ENCODE data around the gene ARHGAP6.

ARHGAP6 gene

GRCh38 chrX:11386001-11386523 is 279.7 kb downstream of the ARHGAP6 start:
- Histone ChIP-seq H3K36me3 (ENCODE audit: control insufficient read depth in 1 of 2, insufficient read depth in 2 of 2, low read length in 2 of 2) (no peaks in the 10 kb centered on the region), H3K27ac (ENCODE audit: low read depth, low read length) (peak overlapping the region; percentile 56), H3K4me1 (ENCODE audit: control insufficient read depth in 1 of 2, insufficient read depth in 2 of 2, low read length in 2 of 2) (peaks cover 0 to 8% of the 10 kb centered on the region in 2 donors), H3K4me3 (ENCODE audit: low read depth in 1 of 2, low read length in 2 of 2) (no peak overlapping the region), H3K27me3 (ENCODE audit: control insufficient read depth in 1 of 2, insufficient read depth in 2 of 2, low read length in 2 of 2) (no peaks in the 10 kb centered on the region), H3K9me3 (ENCODE audit: control insufficient read depth in 1 of 2, low read length in 2 of 2) (no peaks in the 10 kb centered on the region), H3K9ac (ENCODE audit: low read depth in 1 of 2, low read length in 2 of 2) (no peak overlapping the region)

GRCh38 chrX:11382930-11383329 is 282.8 kb downstream of the ARHGAP6 start:
- no peak overlapping the region for H3K4me3 ChIP-seq (ENCODE audit: low read depth in 1 of 2, low read length in 2 of 2)
- H3K27ac ChIP-seq (ENCODE audit: low read depth, low read length), result no peak overlapping the region

GRCh38 chrX:11381464-11381863 is 284.3 kb downstream of the ARHGAP6 start:
- no peaks in the 10 kb centered on the region for H3K27me3 ChIP-seq (ENCODE audit: control insufficient read depth in 1 of 2, insufficient read depth in 2 of 2, low read length in 2 of 2)
- no peak overlapping the region for H3K9ac ChIP-seq (ENCODE audit: low read depth in 1 of 2, low read length in 2 of 2)
- no peak overlapping the region for H3K4me3 ChIP-seq (ENCODE audit: low read depth in 1 of 2, low read length in 2 of 2)
- no peaks in the 10 kb centered on the region for H3K36me3 ChIP-seq (ENCODE audit: control insufficient read depth in 1 of 2, insufficient read depth in 2 of 2, low read length in 2 of 2)
- no peaks in the 10 kb centered on the region for H3K9me3 ChIP-seq (ENCODE audit: control insufficient read depth in 1 of 2, low read length in 2 of 2)
- no peak overlapping the region for H3K27ac ChIP-seq (ENCODE audit: low read depth, low read length)
- H3K4me1 ChIP-seq (ENCODE audit: control insufficient read depth in 1 of 2, insufficient read depth in 2 of 2, low read length in 2 of 2), result peaks cover 0 to 8% of the 10 kb centered on the region in 2 donors

More at GRCh38 chrX:11382930-11383329, 282.8 kb downstream of the ARHGAP6 start:
- Histone ChIP-seq H3K27me3 (ENCODE audit: control insufficient read depth in 1 of 2, insufficient read depth in 2 of 2, low read length in 2 of 2) (no peaks in the 10 kb centered on the region), H3K9ac (ENCODE audit: low read depth in 1 of 2, low read length in 2 of 2) (no peak overlapping the region), H3K4me1 (ENCODE audit: control insufficient read depth in 1 of 2, insufficient read depth in 2 of 2, low read length in 2 of 2) (peaks cover 0 to 8% of the 10 kb centered on the region in 2 donors), H3K9me3 (ENCODE audit: control insufficient read depth in 1 of 2, low read length in 2 of 2) (no peaks in the 10 kb centered on the region), H3K36me3 (ENCODE audit: control insufficient read depth in 1 of 2, insufficient read depth in 2 of 2, low read length in 2 of 2) (no peaks in the 10 kb centered on the region)

- Histone ChIP-seq H3K4me1 (ENCODE audit: control insufficient read depth in 1 of 2, insufficient read depth in 2 of 2, low read length in 2 of 2) (no peaks in the 10 kb centered on the region), H3K36me3 (ENCODE audit: control insufficient read depth in 1 of 2, insufficient read depth in 2 of 2, low read length in 2 of 2) (no peaks in the 10 kb centered on the region), H3K9ac (ENCODE audit: low read depth in 1 of 2, low read length in 2 of 2) (no peak overlapping the region), H3K27me3 (ENCODE audit: control insufficient read depth in 1 of 2, insufficient read depth in 2 of 2, low read length in 2 of 2) (no peaks in the 10 kb centered on the region), H3K4me3 (ENCODE audit: low read depth in 1 of 2, low read length in 2 of 2) (no peak overlapping the region), H3K9me3 (ENCODE audit: control insufficient read depth in 1 of 2, low read length in 2 of 2) (no peaks in the 10 kb centered on the region), H3K27ac (ENCODE audit: low read depth, low read length) (no peak overlapping the region)
Measured at GRCh38 chrX:11380187-11380844, 285.4 kb downstream of the ARHGAP6 start.

GRCh38 chrX:11376163-11376562 is 289.6 kb downstream of the ARHGAP6 start:
- H3K36me3 ChIP-seq (ENCODE audit: control insufficient read depth in 1 of 2, insufficient read depth in 2 of 2, low read length in 2 of 2), result no peaks in the 10 kb centered on the region
- H3K4me3 ChIP-seq (ENCODE audit: low read depth in 1 of 2, low read length in 2 of 2), result no peak overlapping the region
- H3K27ac ChIP-seq (ENCODE audit: low read depth, low read length), result no peak overlapping the region
- no peaks in the 10 kb centered on the region for H3K9me3 ChIP-seq (ENCODE audit: control insufficient read depth in 1 of 2, low read length in 2 of 2)
- H3K27me3 ChIP-seq (ENCODE audit: control insufficient read depth in 1 of 2, insufficient read depth in 2 of 2, low read length in 2 of 2), result no peaks in the 10 kb centered on the region
- no peaks in the 10 kb centered on the region for H3K4me1 ChIP-seq (ENCODE audit: control insufficient read depth in 1 of 2, insufficient read depth in 2 of 2, low read length in 2 of 2)
- H3K9ac ChIP-seq (ENCODE audit: low read depth in 1 of 2, low read length in 2 of 2), result no peak overlapping the region

GRCh38 chrX:11375614-11376119 is 290.1 kb downstream of the ARHGAP6 start:
- H3K9ac ChIP-seq (ENCODE audit: low read depth in 1 of 2, low read length in 2 of 2), result no peak overlapping the region
- H3K27me3 ChIP-seq (ENCODE audit: control insufficient read depth in 1 of 2, insufficient read depth in 2 of 2, low read length in 2 of 2), result no peaks in the 10 kb centered on the region
- no peak overlapping the region for H3K27ac ChIP-seq (ENCODE audit: low read depth, low read length)
- H3K9me3 ChIP-seq (ENCODE audit: control insufficient read depth in 1 of 2, low read length in 2 of 2), result no peaks in the 10 kb centered on the region
- no peak overlapping the region for H3K4me3 ChIP-seq (ENCODE audit: low read depth in 1 of 2, low read length in 2 of 2)
- no peaks in the 10 kb centered on the region for H3K4me1 ChIP-seq (ENCODE audit: control insufficient read depth in 1 of 2, insufficient read depth in 2 of 2, low read length in 2 of 2)
- no peaks in the 10 kb centered on the region for H3K36me3 ChIP-seq (ENCODE audit: control insufficient read depth in 1 of 2, insufficient read depth in 2 of 2, low read length in 2 of 2)

GRCh38 chrX:11374570-11374969 is 291.1 kb downstream of the ARHGAP6 start:
- no peak overlapping the region for H3K9ac ChIP-seq (ENCODE audit: low read depth in 1 of 2, low read length in 2 of 2)
- H3K36me3 ChIP-seq (ENCODE audit: control insufficient read depth in 1 of 2, insufficient read depth in 2 of 2, low read length in 2 of 2), result no peaks in the 10 kb centered on the region
- no peak overlapping the region for H3K4me3 ChIP-seq (ENCODE audit: low read depth in 1 of 2, low read length in 2 of 2)
- no peaks in the 10 kb centered on the region for H3K27me3 ChIP-seq (ENCODE audit: control insufficient read depth in 1 of 2, insufficient read depth in 2 of 2, low read length in 2 of 2)
- no peak overlapping the region for H3K27ac ChIP-seq (ENCODE audit: low read depth, low read length)
- no peaks in the 10 kb centered on the region for H3K4me1 ChIP-seq (ENCODE audit: control insufficient read depth in 1 of 2, insufficient read depth in 2 of 2, low read length in 2 of 2)
- no peaks in the 10 kb centered on the region for H3K9me3 ChIP-seq (ENCODE audit: control insufficient read depth in 1 of 2, low read length in 2 of 2)

- H3K27me3 ChIP-seq (ENCODE audit: control insufficient read depth in 1 of 2, insufficient read depth in 2 of 2, low read length in 2 of 2), result no peaks in the 10 kb centered on the region
- H3K27ac ChIP-seq (ENCODE audit: low read depth, low read length), result no peak overlapping the region
- H3K9me3 ChIP-seq (ENCODE audit: control insufficient read depth in 1 of 2, low read length in 2 of 2), result no peaks in the 10 kb centered on the region
- H3K4me3 ChIP-seq (ENCODE audit: low read depth in 1 of 2, low read length in 2 of 2), result no peak overlapping the region
- H3K9ac ChIP-seq (ENCODE audit: low read depth in 1 of 2, low read length in 2 of 2), result no peak overlapping the region
- no peaks in the 10 kb centered on the region for H3K4me1 ChIP-seq (ENCODE audit: control insufficient read depth in 1 of 2, insufficient read depth in 2 of 2, low read length in 2 of 2)
- H3K36me3 ChIP-seq (ENCODE audit: control insufficient read depth in 1 of 2, insufficient read depth in 2 of 2, low read length in 2 of 2), result no peaks in the 10 kb centered on the region
Measured at GRCh38 chrX:11371106-11371505, 294.6 kb downstream of the ARHGAP6 start.

GRCh38 chrX:11367609-11368430 is 297.9 kb downstream of the ARHGAP6 start:
- H3K4me1 ChIP-seq (ENCODE audit: control insufficient read depth in 1 of 2, insufficient read depth in 2 of 2, low read length in 2 of 2), result no peaks in the 10 kb centered on the region
- H3K36me3 ChIP-seq (ENCODE audit: control insufficient read depth in 1 of 2, insufficient read depth in 2 of 2, low read length in 2 of 2), result no peaks in the 10 kb centered on the region
- H3K9ac ChIP-seq (ENCODE audit: low read depth in 1 of 2, low read length in 2 of 2), result no peak overlapping the region
- no peak overlapping the region for H3K4me3 ChIP-seq (ENCODE audit: low read depth in 1 of 2, low read length in 2 of 2)
- no peaks in the 10 kb centered on the region for H3K27me3 ChIP-seq (ENCODE audit: control insufficient read depth in 1 of 2, insufficient read depth in 2 of 2, low read length in 2 of 2)
- no peak overlapping the region for H3K27ac ChIP-seq (ENCODE audit: low read depth, low read length)
- H3K9me3 ChIP-seq (ENCODE audit: control insufficient read depth in 1 of 2, low read length in 2 of 2), result no peaks in the 10 kb centered on the region

- H3K4me3 ChIP-seq (ENCODE audit: low read depth in 1 of 2, low read length in 2 of 2), result no peak overlapping the region
- H3K9me3 ChIP-seq (ENCODE audit: control insufficient read depth in 1 of 2, low read length in 2 of 2), result no peaks in the 10 kb centered on the region
- H3K4me1 ChIP-seq (ENCODE audit: control insufficient read depth in 1 of 2, insufficient read depth in 2 of 2, low read length in 2 of 2), result no peaks in the 10 kb centered on the region
- H3K27me3 ChIP-seq (ENCODE audit: control insufficient read depth in 1 of 2, insufficient read depth in 2 of 2, low read length in 2 of 2), result no peaks in the 10 kb centered on the region
- H3K36me3 ChIP-seq (ENCODE audit: control insufficient read depth in 1 of 2, insufficient read depth in 2 of 2, low read length in 2 of 2), result no peaks in the 10 kb centered on the region
- no peak overlapping the region for H3K9ac ChIP-seq (ENCODE audit: low read depth in 1 of 2, low read length in 2 of 2)
- no peak overlapping the region for H3K27ac ChIP-seq (ENCODE audit: low read depth, low read length)
Measured at GRCh38 chrX:11366998-11367595, 298.6 kb downstream of the ARHGAP6 start.
